Activated CD4-positive, alpha-beta T cell treated with anti-CD3 and anti-CD28 coated beads, Interleukin-10, Interleukin-2, amounts not matched to agents 100 ng/mL and 50 ng/mL, durations not matched to agents 16 hours and 8 hours (primary cell): Measurements from ENCODE around the gene TFAP2C.
"Not testable (repeated sequence)": the region's sequence is repeated elsewhere in the genome, so short reads cannot be mapped to it uniquely, and the experiment has no call there.

Experiments used
- DNase-seq: peaks from one replicate; pipeline ENCODE4 v3.0.0-alpha.2; 2020

The TFAP2C gene

DNA sequence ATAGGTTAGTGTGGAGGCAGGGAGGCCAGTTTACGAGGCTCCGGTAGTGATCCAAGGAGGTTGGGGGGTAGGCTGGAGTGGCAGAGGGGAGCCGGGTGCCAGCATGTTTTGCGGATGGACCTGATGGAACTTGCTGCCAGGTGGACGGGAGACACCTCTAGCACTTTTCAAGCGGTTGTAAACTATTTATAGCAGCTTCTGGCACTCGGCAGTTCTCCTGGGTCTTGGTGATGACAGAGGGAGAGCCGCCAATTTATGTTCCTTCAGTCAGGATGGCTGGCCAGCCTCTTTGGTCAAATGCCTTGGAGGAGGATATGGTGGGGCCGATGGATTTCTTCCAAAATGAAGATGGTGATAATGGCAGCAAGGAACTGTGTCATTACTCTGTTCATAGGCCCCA is 28.8 kb downstream of the TFAP2C start:
- no peak for DNase-seq

DNA sequence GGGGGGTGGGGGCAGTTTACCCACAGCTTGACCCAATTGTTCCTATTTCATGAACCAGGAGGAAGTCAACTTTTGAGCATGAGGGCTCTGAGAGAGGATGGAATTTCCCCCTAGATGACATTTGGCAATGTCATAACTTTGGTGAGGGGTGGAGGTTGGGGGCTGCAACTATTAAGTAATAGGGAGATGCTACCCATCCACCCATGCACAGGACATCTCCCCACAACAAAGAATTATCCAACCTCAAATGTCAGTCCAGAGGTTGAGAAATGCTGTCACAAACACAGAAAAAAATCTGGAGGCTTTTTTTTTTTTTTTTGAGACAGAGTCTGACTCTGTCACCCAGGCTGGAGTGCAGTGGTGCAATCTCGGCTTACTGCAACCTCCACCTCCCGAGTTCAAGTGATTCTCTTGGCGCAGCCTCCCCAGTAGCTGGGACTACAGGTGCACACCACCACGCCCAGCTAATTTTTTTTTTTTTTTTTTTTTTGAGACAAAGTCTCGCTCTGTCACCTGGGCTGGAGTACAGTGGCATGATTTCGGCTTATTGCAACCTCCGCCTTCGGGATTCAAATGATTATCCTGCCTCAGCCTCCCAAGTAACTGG is 29.3 kb downstream of the TFAP2C start:
- DNase-seq, result not testable (repeated sequence)

DNA sequence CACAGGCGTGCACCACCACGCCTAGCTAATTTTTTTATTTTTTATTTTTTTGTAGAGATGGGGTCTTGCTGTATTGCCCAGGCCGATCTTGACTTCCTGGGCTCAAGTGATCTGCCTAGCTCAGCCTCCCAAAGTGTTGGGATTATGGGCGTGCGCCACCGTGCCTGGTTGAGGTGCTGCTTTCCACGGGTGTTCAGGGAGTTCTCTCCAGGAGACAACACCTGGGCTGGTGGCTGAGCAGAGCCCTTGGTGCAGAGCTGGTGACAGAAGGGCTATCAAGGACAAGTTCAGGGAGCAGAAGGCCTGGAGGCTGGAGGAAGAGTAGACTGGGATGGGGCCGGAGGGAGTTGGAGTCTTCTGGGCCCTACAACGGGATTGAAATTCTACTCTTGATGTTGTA is 34.6 kb downstream of the TFAP2C start:
- no peak for DNase-seq

DNA sequence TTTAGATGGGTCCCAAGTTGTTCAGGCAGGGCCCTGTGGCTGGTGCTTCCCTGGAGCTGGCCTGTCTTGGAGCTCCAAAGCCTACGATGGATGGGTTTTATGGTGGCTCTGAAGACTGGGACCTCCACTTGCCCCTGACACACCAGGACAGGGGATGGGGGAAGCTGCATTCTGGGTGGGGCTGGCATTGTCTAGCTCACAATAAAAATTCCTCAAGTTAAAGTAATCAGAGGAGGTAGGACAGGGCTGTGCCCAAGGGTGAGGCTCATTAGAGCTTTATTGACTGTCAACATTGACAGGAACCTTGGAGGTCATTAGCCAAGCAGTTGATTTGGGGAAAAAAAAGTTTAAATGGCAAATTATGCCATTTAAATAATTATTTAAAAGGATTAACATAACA is 35.7 kb downstream of the TFAP2C start:
- no peak for DNase-seq

DNA sequence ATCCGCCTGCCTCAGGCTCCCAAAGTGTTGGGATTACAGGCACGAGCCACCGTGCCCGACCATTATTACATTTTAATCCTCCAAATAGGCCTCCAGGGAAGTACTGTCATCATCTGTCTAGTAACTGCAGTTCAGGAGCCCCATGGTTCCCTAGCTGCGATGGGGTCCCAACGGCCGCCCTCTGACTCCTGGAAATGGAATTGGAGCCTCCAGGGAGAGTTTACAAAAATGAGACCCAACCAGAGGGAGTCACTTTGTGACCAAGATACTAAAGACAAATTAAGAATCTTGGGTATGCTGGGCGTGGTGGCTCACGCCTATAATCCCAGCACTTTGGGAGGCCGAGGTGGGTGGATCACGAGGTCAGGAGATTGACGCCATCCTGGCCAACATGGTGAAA is 36.7 kb downstream of the TFAP2C start:
- DNase-seq, result no peak

DNA sequence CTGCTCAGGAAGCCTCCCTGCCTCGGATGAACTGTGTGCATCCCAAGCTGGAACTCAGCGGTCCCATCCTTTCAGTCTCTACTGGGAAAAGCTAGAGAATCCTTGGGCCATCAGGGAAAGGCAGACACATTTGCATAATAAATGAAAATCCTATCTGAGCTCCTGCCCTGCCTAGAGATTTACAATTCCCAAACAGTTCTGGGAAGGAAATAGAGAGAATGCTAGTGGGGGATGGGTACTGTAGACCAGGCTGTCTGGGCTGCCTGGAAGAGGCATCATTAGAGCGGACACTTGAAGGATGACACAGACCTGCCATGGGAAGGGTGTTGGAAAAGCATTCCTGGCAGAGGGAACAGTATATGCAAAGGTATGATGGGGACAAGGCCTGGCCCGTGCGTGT is 44.3 kb downstream of the TFAP2C start:
- DNase-seq, result no peak

DNA sequence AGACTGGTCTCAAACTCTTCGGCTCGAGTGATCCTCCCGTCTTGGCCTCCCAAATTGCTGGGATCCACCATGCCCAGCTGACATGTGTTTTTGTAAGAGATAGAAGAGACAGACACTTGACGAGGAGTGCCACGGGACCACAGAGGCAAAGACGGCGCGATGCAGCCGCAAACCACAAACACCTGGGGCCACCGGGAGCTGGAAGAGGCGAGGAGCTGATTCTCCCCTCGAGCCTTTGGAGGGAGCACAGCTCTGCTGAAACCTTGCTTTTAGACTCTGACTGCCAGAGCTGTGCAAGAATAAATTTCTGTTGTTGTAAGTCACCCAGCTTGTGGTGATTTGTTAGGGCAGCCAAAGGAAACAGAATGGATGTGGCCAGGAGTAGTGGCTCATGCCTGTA is 46.9 kb downstream of the TFAP2C start:
- DNase-seq, result no peak

DNA sequence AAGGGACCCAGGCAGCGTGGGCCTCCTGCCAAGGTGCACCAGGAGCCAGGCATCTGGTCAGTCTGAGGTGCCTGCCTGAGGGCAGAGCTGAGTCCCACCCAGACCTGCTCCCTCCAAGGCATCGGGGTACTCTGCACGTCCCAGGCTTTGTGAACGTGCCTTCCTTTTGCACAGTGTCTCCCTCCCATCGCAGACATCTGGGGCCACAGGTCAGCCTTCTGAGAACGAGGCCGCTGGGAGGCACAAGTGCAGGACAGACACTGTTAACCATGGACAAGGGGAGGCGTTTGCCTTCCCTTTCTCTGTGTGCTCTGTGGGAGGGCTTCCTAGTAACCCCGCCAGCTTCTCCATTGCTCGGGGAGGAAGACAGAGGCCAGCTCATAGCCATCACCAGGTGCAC is 47.6 kb downstream of the TFAP2C start:
- DNase-seq, result no peak

DNA sequence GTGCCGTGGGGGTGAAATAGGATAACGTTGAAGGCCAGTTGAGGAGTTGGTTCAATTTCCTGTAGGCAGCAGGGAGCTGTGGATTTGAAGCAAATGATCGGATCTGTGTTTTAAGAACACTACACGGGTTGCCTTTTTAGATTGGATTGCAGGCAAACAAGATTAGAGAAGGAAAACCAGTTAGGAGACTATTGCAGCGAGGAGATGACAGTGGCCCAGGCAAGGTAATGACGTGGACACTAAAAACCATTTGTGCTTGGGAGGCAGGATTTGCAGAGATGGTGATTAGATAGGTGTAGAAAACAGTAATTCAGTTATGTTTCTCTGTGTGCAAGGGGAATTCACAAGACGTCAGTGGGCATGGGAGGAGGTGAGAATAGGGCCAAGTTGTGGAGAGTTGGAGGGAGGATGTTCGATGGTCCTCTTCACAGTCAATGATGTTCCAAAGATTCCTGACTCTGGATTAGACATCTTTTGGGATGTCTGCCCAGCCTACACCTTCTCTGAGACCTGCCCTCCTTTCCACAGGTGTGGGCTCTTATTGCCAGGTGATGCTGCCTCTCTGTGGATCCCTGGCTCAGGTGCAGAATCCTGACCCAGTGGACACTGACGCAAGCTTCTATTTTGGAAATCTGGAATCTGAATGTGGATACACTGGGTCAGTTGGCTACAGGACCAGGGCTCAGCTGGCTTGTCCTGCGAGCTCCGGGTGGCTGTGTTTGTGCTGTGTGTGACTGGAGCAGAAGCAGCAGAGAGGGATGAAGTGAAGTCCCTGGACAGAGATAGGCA is 54.2 kb downstream of the TFAP2C start:
- no peak for DNase-seq

DNA sequence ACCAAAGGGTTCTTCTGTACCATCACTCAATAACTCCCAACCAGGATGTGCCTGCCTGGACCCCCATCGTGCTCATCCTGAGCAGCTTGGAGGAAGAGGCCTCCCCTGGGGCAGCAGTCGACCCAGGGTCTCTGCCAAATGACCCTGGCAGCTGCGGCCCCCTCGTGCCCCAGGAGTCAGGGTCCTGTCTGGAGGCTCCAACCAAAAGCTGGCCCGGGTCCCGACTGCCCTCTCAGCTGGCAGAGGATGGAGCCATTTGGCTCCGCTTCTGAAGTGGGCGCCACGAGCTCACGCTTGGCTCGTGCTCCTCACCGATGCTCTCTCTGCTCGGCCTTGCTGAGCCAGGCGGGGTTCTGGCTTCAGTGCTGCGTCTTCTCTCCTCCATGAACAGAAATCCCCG is 56.8 kb downstream of the TFAP2C start:
- no peak for DNase-seq

DNA sequence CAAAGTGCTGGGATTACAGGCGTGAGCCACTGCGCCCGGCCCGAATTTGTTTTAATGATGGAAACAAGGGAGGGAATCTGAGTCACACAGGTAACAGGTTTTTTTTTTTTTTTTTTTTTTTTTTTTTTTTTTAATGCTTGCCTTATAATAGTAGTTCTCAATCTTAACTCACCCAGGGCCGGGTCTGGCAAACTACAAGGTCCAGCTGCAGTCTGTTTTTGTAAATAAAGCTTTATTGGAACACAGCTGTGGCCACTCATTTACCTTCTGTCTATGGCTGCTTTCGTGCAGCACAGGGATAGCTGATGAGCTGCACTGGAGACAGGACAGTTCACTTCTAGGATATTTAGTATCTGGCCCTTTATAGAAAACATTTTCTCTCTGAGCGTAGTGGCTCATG is 58.0 kb downstream of the TFAP2C start:
- no peak for DNase-seq

DNA sequence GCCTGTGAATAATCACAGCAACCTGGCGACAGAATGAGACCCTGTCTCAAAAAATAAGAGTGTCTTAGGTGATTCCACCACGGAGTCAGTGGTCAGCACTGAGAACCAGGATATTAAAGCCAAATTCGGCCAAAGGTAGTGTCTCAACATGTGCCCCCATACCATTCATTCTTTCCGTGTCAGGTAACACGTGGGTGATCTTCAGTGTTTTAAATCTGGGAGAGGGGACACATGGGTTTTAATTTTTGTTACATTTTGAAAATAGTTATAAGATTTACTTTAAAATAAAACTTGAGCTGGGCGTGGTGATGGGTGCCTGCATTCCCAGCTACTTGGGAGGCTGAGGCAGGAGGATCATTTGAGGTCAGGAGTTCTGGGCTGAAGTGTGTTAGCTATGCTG is 59.0 kb downstream of the TFAP2C start:
- DNase-seq, result no peak
